ENCODE results near the gene SH2B3. TPM values are rescaled to one million over a fixed set of nuclear protein-coding genes. Genes with fewer than 3 reads are reported as not detected.

SH2B3 gene
- total RNA-seq, 4 donors from 2014 or later = 3.3 to 16.2 (median 5.6) TPM

DNA sequence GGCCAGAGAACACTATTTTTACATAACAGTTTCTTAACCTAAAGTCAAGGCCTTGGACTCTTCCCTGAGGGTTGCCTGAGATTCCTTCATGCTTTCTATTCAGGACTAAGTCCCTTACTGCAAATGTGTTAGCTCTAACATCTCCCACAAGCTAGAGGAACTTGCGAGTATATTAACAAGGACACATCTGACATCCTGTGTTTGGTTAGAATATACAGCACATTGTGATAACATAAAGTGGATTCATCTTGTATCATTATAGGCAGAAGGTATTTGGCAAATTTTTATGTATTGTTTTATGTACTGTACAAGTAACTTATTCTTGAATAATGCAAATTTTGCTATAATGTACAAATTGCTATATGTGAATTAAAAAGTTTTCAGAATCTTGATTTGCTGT lies 45.5 kb downstream of the SH2B3 start:
- H3K9me3 ChIP-seq = no peaks in the 10 kb centered on the region
- H3K27me3 ChIP-seq = no peaks in the 10 kb centered on the region
- TF ChIP-seq, protein P1, sequence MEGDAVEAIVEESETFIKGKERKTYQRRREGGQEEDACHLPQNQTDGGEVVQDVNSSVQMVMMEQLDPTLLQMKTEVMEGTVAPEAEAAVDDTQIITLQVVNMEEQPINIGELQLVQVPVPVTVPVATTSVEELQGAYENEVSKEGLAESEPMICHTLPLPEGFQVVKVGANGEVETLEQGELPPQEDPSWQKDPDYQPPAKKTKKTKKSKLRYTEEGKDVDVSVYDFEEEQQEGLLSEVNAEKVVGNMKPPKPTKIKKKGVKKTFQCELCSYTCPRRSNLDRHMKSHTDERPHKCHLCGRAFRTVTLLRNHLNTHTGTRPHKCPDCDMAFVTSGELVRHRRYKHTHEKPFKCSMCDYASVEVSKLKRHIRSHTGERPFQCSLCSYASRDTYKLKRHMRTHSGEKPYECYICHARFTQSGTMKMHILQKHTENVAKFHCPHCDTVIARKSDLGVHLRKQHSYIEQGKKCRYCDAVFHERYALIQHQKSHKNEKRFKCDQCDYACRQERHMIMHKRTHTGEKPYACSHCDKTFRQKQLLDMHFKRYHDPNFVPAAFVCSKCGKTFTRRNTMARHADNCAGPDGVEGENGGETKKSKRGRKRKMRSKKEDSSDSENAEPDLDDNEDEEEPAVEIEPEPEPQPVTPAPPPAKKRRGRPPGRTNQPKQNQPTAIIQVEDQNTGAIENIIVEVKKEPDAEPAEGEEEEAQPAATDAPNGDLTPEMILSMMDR (IDR thresholded peaks at IDR 0.05) = no peak
- no peak for TF ChIP-seq POLR2A (IDR thresholded peaks at IDR 0.05)
- intact Hi-C loops (cut with DNase I) = no loop called here
- H3K36me3 ChIP-seq = peaks cover 22 to 94% (median 36%) of the 10 kb centered on the region in 3 donors
- DNase-seq = no peak
- 53 to 63% methylated on average over 1 of the region's 1 CpG for WGBS, 2 donors
- H3K4me1 ChIP-seq = peaks cover 0 to 50% (median 10%) of the 10 kb centered on the region in 3 donors
- peak overlapping the region in 1 of 4 donors; percentile 1 for H3K27ac ChIP-seq
- no peak overlapping the region for H3K4me3 ChIP-seq

DNA sequence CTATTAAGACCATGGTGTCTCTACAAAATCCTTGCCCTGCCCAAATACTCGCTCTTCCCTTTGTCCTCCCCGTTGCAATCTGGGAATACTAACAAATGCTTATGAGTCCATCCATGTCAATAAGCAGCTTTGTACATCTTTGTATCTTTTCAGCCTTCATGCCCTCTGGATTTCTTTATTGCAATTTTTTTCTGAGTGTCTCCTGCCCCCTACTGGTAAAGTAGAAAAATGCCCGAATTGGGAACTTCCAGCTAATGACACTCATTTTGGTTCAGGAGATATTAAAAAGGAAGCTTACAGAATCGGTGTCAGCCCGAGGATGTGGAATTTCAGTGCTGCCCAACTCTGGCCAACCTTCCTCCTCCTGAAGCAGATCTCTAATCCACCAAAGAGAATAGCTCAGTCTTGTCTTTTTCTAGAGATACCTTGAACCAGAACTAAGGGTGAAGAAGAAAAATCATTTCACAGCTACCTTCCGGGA lies 46.0 kb downstream of the SH2B3 start:
- peak overlapping the region in 1 of 4 donors; percentile 1 for H3K27ac ChIP-seq
- no peak for DNase-seq
- TF ChIP-seq, protein P1 (IDR thresholded peaks at IDR 0.05) = peak; percentile 69 to 87 (median 76)
- no peak for TF ChIP-seq POLR2A (IDR thresholded peaks at IDR 0.05)
- intact Hi-C loops (cut with DNase I) = no loop called here
- no peaks in the 10 kb centered on the region for H3K27me3 ChIP-seq
- no peak overlapping the region for H3K4me3 ChIP-seq
- peaks cover 23 to 94% (median 37%) of the 10 kb centered on the region in 3 donors for H3K36me3 ChIP-seq
- H3K4me1 ChIP-seq = peaks cover 0 to 45% (median 5%) of the 10 kb centered on the region in 3 donors
- 21 to 23% methylated on average over 6 of the region's 6 CpGs for WGBS, 2 donors
- no peaks in the 10 kb centered on the region for H3K9me3 ChIP-seq

DNA sequence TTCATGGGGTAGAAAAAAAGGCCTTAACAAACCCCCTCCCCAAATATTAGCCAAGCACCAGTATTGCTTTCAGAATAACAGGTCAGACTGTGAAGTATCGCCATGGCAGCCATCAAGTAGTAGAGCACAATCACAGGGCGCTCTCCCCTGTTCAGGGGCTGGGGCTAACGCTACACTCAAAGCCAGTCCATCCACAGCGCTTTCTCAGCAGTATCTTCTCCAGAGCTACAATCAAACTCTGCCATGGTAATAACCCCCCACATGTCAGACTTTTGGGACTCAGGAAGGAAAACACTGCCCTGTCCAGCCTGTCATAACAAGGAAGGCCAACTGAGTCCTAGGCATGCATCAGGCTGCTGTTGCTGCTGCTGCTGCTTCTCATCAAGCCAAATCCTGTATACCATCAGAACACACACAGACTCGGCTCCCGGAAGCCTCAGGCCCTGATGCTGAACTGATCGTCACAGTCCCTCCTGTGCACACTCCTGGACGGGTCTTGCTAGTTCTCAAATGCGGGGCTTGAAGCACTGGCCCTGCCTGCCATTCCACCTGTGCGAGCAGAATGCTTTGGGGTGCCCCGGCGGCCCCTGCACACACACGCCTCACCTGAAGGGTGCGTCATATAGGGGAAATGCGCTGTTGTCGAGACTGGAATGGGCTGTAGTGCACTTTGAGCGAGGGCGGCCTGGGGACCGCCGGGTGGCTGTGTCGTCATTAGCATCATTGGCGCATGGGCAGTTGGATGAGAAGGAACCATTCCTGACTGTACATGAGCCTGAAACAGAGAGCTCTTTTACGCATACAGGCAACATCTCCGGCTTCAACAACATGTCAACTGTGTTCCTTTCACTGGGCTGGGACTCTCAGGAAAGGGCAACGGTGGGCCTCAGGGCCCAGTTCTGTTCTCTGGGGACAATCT lies 47.6 kb downstream of the SH2B3 start:
- TF ChIP-seq, protein P1 (IDR thresholded peaks at IDR 0.05) = no peak
- H3K27me3 ChIP-seq = no peaks in the 10 kb centered on the region
- H3K27ac ChIP-seq = no peak overlapping the region
- peaks cover 19 to 94% (median 34%) of the 10 kb centered on the region in 3 donors for H3K36me3 ChIP-seq
- H3K9me3 ChIP-seq = no peaks in the 10 kb centered on the region
- 89 to 96% methylated on average over 8 to 13 of the region's 25 CpGs for WGBS, 2 donors
- no peak overlapping the region for H3K4me3 ChIP-seq
- intact Hi-C loops (cut with DNase I) = no loop called here
- peaks cover 0 to 29% (median 0%) of the 10 kb centered on the region in 3 donors for H3K4me1 ChIP-seq
- DNase-seq = no peak

DNA sequence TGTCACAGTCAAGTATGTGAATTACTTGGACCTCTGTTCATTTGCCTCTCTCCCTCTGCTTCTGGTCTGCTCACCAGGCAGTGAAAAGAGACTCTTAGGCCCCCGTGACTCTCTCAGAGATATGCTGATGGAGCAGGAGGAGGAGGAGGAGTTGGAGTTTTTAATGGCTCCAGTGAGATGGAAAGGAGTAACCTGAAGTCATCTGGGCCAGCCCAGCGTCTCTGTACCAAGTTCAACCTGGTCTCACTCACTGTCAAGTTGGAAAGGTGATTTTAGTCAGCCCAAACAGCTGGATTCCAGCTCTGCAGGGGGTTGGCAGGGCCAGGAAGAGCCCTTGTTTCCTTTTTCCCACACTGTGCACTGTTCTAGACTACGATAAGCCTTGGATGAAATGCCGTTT lies 48.6 kb downstream of the SH2B3 start:
- Histone ChIP-seq H3K9me3 (no peaks in the 10 kb centered on the region), H3K4me1 (peaks cover 0 to 24% (median 0%) of the 10 kb centered on the region in 3 donors), H3K27me3 (no peaks in the 10 kb centered on the region), H3K27ac (no peak overlapping the region), H3K36me3 (peaks cover 19 to 94% (median 34%) of the 10 kb centered on the region in 3 donors), H3K4me3 (no peak overlapping the region)
- TF ChIP-seq, protein P1 (IDR thresholded peaks at IDR 0.05) = no peak
- intact Hi-C loops (cut with DNase I) = no loop called here
- 82 to 84% methylated on average over 3 to 4 of the region's 4 CpGs for WGBS, 2 donors
- DNase-seq = no peak

All from esophagus squamous epithelium (tissue), 5 donors.